ENCODE data around the gene USP3. TPM values are rescaled to one million over a fixed set of nuclear protein-coding genes. Genes with fewer than 3 reads are reported as not detected.

USP3 gene
- total and polyA plus RNA-seq, 10 of the 15 experiments (the other 5 are each of a cell fraction or from before 2014, with no cell fraction given) = 23.8 to 64.5 (median 50.3) TPM

DNA sequence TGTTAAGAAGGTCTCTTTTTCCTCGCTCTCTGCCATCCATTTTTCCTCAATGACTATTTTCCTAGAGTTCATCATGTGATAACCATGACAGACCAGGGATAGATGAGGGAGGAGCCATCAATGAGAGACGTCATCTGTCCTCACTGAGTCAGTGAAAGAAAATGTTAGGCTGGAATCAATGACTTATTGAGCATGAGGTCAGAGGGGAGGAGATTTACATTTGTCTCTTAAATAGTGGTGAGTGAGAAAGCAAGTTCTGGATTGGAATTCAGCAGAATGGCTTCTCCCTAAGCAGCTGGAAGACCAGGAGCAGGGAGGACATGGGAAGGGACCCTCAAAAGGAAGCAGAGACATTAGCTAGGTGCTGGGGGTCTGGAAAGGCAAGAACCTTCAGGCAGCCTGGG lies 28.2 kb upstream of the USP3 start:
- ATAC-seq = no peak
- in situ Hi-C loops (cut with MboI) = loop anchor here (25.0 kb wide), 1 partner anchor 1411 kb away; no protein-coding TSS in a partner anchor
- peak overlapping the region; percentile 100 for H3K27ac ChIP-seq (ENCODE audit: control insufficient read depth, insufficient read depth)
- H2AFZ ChIP-seq (ENCODE audit: control insufficient read depth, low read depth, low read length) = peak overlapping the region; percentile 19; the same call in 1 of the 2 replicates
- WGBS (ENCODE audit: insufficient coverage, insufficient replicate concordance, low lambda C conversion rate, missing lambda C conversion rate) = 100% methylated on average over 2 of the region's 2 CpGs
- DNase-seq (ENCODE audit: low read depth, low spot score) = no peak
- H3K4me3 ChIP-seq = no peak overlapping the region
- CTCF ChIA-PET = interaction anchor here (0.6 to 15.5 kb wide), 10 partner anchors 8 to 1093 kb away, joined by 3 to 272 read pairs (median 10); partner anchors contain the start of genes FBXL22 and USP3
- H3K4me1 ChIP-seq (ENCODE audit: control insufficient read depth, insufficient read depth, low read length) = peaks cover 81% of the 10 kb centered on the region
- no peaks in the 10 kb centered on the region; the same call in 1 of the 2 replicates for H3K79me2 ChIP-seq (ENCODE audit: control insufficient read depth, insufficient read depth, low read length)
- no peak for FAIRE-seq
- no peaks in the 10 kb centered on the region for H4K20me1 ChIP-seq (ENCODE audit: control insufficient read depth, insufficient read depth)
- intact Hi-C loops (cut with micrococcal nuclease; ENCODE audit: unreplicated experiment) = loop anchor here (10.0 kb wide), 2 partner anchors 619 to 679 kb away; partner anchors contain the start of genes CIAO2A, SNX1 and SNX22
- SMC1A ChIA-PET (ENCODE audit: uncharacterized antibody, unreplicated experiment) = interaction anchor here (0.6 to 6.8 kb wide), 13 partner anchors 7 to 123 kb away, joined by 3 to 115 read pairs (median 7); partner anchors contain the start of gene USP3
- POLR2A ChIA-PET = interaction anchor here (1.1 to 5.4 kb wide), 10 partner anchors 8 to 124 kb away, joined by 3 to 40 read pairs (median 9); partner anchors contain the start of gene USP3
- no peak for TF ChIP-seq DPF2 (IDR thresholded peaks at IDR 0.05)
- TF ChIP-seq RB1 (IDR thresholded peaks at IDR 0.05; ENCODE audit: borderline replicate concordance) = no peak
- TF ChIP-seq, protein P1, sequence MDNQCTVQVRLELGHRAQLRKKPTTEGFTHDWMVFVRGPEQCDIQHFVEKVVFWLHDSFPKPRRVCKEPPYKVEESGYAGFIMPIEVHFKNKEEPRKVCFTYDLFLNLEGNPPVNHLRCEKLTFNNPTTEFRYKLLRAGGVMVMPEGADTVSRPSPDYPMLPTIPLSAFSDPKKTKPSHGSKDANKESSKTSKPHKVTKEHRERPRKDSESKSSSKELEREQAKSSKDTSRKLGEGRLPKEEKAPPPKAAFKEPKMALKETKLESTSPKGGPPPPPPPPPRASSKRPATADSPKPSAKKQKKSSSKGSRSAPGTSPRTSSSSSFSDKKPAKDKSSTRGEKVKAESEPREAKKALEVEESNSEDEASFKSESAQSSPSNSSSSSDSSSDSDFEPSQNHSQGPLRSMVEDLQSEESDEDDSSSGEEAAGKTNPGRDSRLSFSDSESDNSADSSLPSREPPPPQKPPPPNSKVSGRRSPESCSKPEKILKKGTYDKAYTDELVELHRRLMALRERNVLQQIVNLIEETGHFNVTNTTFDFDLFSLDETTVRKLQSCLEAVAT (IDR thresholded peaks at IDR 0.05) = no peak
- TF ChIP-seq SP1 (IDR thresholded peaks at IDR 0.05; ENCODE audit: low read depth, low read length) = peak; percentile 30
- no peak; the same call in 1 of the 2 replicates for TF ChIP-seq CREM (IDR thresholded peaks at IDR 0.05; ENCODE audit: low read depth)
- no peak overlapping the region for H3K4me2 ChIP-seq (ENCODE audit: control insufficient read depth, insufficient read depth)
- H3K27me3 ChIP-seq (replicated peaks in 1 of 2; ENCODE audit: control insufficient read depth in 2 of 2, insufficient read depth in 2 of 2, low read length in 1 of 2) = no peaks in the 10 kb centered on the region
- RAD21 ChIA-PET (ENCODE audit: unreplicated experiment) = interaction anchor here (0.6 to 11.9 kb wide), 12 partner anchors 7 to 124 kb away, joined by 3 to 197 read pairs (median 10); partner anchors contain the start of gene USP3
- no TSS peak for BruUV-seq (replicated peaks)
- no peaks in the 10 kb centered on the region for H3K36me3 ChIP-seq (ENCODE audit: control insufficient read depth in 2 of 2, insufficient read depth in 2 of 2, low read length in 1 of 2)
- H3K9me3 ChIP-seq (replicated peaks; ENCODE audit: control insufficient read depth, insufficient read depth, low read length) = no peaks in the 10 kb centered on the region
- H3K9ac ChIP-seq (ENCODE audit: control insufficient read depth, insufficient read depth, low read length) = no peak overlapping the region
